ENCODE measurements around the gene BEND7.
A peak's percentile ranks its signal among the peaks of the same experiment; 100 is the strongest.

Gene BEND7

DNA sequence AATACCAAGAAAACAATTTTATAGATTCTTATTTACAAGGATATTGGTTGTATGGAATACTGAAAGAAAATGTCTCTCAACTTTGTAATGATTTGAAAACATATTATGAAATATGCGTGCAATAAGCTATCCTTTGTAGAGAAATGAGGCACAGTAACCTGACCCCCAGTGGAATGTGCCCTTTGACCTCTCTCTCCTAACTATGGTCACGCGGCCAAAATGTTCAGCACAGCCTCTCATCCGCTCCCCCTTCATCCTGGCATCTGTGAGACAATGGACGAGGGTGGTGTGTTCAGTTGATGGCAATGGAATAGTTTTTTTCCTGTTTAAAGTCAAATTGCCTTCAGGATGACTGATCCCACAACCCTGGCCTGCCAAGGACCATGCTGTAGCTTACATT is 13.3 kb downstream of the BEND7 start:
- POLR2A ChIA-PET (ENCODE audit: low non-redundant PET), result no interaction called here
- H3K27ac ChIP-seq, result no peak overlapping the region
- CTCF ChIA-PET, result no interaction called here
- TF ChIP-seq, protein P1, sequence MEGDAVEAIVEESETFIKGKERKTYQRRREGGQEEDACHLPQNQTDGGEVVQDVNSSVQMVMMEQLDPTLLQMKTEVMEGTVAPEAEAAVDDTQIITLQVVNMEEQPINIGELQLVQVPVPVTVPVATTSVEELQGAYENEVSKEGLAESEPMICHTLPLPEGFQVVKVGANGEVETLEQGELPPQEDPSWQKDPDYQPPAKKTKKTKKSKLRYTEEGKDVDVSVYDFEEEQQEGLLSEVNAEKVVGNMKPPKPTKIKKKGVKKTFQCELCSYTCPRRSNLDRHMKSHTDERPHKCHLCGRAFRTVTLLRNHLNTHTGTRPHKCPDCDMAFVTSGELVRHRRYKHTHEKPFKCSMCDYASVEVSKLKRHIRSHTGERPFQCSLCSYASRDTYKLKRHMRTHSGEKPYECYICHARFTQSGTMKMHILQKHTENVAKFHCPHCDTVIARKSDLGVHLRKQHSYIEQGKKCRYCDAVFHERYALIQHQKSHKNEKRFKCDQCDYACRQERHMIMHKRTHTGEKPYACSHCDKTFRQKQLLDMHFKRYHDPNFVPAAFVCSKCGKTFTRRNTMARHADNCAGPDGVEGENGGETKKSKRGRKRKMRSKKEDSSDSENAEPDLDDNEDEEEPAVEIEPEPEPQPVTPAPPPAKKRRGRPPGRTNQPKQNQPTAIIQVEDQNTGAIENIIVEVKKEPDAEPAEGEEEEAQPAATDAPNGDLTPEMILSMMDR (conservative IDR thresholded peaks at IDR 0.05; ENCODE audit: low read depth), result no peak
- DNase-seq (ENCODE audit: low spot score), result no peak

DNA sequence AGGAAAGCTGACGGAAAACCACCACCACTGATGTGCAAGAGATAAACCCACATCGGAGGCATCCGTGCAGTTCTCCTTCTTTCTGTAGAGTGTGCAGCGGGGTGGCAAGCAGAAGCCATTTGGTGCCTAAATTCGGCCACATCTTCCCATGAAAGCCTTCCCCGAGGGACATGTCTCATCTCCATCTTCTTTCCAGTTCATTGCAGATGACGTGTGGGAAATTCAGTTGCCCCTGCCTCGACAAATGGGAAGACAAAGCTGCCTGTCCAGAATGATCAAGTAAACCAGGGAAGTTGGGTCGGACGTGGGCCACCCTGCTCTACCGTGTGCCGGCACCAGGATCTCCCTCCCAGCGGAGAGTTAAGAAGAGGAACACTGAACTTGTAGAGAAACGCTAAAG is 14.5 kb downstream of the BEND7 start:
- POLR2A ChIA-PET (ENCODE audit: low non-redundant PET), result no interaction called here
- no peak overlapping the region for H3K27ac ChIP-seq

DNA sequence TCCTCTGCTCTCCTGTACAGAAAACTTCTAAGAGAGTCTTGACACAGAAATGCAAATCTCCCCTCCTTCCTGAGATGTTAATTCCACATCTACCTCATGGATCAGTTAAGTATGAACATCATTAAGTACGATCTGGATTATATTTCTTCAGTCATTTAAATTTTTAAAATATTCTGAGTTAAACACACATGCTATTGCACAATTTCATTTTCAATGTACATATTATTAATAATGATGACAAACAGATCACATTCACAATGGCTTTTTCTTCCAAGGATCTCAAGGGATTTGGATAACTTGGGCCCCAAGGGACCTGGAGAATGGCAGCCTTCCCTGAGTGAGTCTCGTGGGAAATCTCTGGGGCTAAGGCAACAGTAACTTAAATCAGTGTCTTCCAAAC is 16.2 kb downstream of the BEND7 start:
- TF ChIP-seq, protein P1 (conservative IDR thresholded peaks at IDR 0.05; ENCODE audit: low read depth), result no peak
- H3K27ac ChIP-seq, result no peak overlapping the region
- ChIA-PET POLR2A (ENCODE audit: low non-redundant PET) (no interaction called here), CTCF (no interaction called here)
- DNase-seq (ENCODE audit: low spot score), result no peak

More for the DNA sequence above, 14.5 kb downstream of the BEND7 start:
- CTCF ChIA-PET, result no interaction called here
- DNase-seq (ENCODE audit: low spot score), result no peak
- TF ChIP-seq, protein P1 (conservative IDR thresholded peaks at IDR 0.05; ENCODE audit: low read depth), result no peak

DNA sequence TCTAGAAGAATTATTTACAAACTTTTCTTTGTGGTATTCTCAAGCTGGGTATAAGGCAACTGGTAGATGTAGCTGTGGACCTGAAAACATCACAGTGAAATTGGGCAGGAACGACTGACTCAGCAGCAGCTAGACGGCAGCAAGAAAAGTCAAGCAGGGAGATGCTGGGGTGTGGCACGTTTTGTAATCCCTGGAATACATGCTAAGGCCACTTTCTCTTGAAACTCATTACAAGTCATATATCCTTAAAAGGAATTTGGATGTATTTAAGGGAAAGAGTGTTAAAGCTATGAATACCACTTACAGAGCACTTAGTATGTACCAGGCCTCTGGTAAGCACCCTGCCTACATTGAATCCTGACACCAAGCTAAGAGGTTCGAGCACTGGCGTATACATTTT is 17.4 kb downstream of the BEND7 start:
- CTCF ChIA-PET, result interaction anchor here (0.6 to 1.2 kb wide), 2 partner anchors 10 to 12 kb away, joined by 4 to 6 read pairs; no protein-coding TSS in a partner anchor
- TF ChIP-seq, protein P1 (conservative IDR thresholded peaks at IDR 0.05; ENCODE audit: low read depth), result no peak
- DNase-seq (ENCODE audit: low spot score), result no peak

DNA sequence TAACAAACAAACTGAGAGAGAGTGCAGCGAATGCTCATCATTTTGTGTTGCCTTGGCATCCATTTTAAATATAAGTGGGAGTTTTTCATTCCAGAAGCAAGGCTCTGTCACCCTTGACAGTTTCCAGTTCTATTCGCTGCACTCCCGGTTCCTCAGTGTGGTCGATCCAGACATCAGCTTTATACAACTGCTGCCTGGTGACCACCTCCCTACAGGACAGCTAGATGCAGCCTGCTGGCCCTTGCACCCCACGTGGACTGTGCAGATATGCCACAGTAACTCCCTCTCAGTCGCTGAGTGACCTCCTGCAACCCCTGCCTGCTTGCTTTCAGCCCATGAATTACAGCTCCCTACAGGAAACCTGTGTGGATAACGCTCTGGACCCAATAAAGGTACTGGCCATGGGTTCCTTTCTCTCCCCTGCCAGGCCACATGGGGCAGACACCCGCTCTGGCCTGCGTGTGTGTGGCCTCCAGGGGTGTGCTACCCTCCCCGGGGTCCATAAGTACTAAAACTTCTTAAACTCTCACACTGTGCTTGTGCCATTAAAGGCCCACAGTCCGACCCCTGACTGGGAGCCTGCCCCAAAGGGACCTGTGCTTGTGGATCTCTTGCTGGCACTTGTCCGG is 23.6 kb downstream of the BEND7 start:
- no peak for DNase-seq (ENCODE audit: low spot score)
- TF ChIP-seq, protein P1 (conservative IDR thresholded peaks at IDR 0.05; ENCODE audit: low read depth), result no peak
- CTCF ChIA-PET, result no interaction called here
- H3K27ac ChIP-seq, result no peak overlapping the region
- POLR2A ChIA-PET (ENCODE audit: low non-redundant PET), result no interaction called here

More for the DNA sequence above, 17.4 kb downstream of the BEND7 start:
- H3K27ac ChIP-seq, result no peak overlapping the region
- POLR2A ChIA-PET (ENCODE audit: low non-redundant PET), result no interaction called here

DNA sequence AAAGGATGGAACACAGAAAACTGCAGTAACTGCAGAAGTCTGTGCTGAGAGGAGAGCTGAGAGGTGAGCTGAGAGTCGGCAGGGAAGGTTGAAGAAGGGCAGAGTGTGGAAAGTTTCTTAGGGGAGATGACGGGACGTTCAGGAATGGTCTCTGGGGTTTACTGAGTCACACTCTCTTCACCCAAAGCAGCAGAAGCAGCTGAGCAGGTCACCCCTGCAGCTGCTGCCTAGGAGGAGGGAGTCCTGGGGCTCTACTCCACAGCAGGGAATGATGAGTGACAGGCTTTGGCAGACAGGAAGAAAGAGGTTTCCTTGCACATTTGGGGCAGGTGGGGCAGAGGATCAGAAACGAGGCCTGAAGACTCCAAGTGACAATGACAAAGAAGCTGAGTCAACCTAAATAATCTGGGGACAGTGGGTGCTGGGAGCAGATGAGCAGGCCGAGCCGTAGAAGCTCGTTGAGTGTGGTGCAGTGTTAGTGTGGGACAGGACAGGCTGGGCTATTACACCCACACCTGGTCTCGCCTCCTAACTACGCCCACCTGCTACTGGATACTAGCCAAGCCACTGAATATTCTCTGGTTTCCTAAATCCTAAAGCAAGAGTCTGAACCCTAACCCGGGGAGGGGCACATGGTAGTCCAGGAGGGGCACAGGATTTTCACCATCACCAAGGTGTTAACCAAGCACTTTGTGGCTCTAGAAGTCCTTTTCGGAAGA is 24.9 kb downstream of the BEND7 start:
- no peak overlapping the region for H3K27ac ChIP-seq
- TF ChIP-seq, protein P1 (conservative IDR thresholded peaks at IDR 0.05; ENCODE audit: low read depth), result no peak
- DNase-seq (ENCODE audit: low spot score), result peak; percentile 16
- POLR2A ChIA-PET (ENCODE audit: low non-redundant PET), result no interaction called here
- CTCF ChIA-PET, result interaction anchor here (0.6 to 1.0 kb wide), 2 partner anchors 22 to 410 kb away, joined by 4 read pairs; no protein-coding TSS in a partner anchor

Data from RWPE1 (cell line).